ENCODE results near the gene SNX2.

Gene SNX2

GRCh38 chr5:122772446-122772845, 2.4 kb upstream of the SNX2 start:
- in situ Hi-C loops (cut with MboI; ENCODE audit: low sequenced_read_pairs) = no loop called here

GRCh38 chr5:122773619-122774018, 1.3 kb upstream of the SNX2 start:
- in situ Hi-C loops (cut with MboI; ENCODE audit: low sequenced_read_pairs) = no loop called here

- in situ Hi-C loops (cut with MboI; ENCODE audit: low sequenced_read_pairs) = no loop called here
These were observed 390 bp upstream of the SNX2 start for GRCh38 chr5:122774519-122774860.

GRCh38 chr5:122775550-122776542, 966 bp downstream of the SNX2 start:
- in situ Hi-C loops (cut with MboI; ENCODE audit: low sequenced_read_pairs) = no loop called here

GRCh38 chr5:122778157-122778556, 3.3 kb downstream of the SNX2 start:
- in situ Hi-C loops (cut with MboI; ENCODE audit: low sequenced_read_pairs) = no loop called here

- in situ Hi-C loops (cut with MboI; ENCODE audit: low sequenced_read_pairs) = no loop called here
These were observed 4.6 kb downstream of the SNX2 start for GRCh38 chr5:122779451-122779850.

GRCh38 chr5:122780296-122780695, 5.4 kb downstream of the SNX2 start:
- in situ Hi-C loops (cut with MboI; ENCODE audit: low sequenced_read_pairs) = no loop called here

- in situ Hi-C loops (cut with MboI; ENCODE audit: low sequenced_read_pairs) = no loop called here
These were observed 6.6 kb downstream of the SNX2 start for GRCh38 chr5:122781465-122781864.

GRCh38 chr5:122785294-122785693, 10.4 kb downstream of the SNX2 start:
- in situ Hi-C loops (cut with MboI; ENCODE audit: low sequenced_read_pairs) = no loop called here

- in situ Hi-C loops (cut with MboI; ENCODE audit: low sequenced_read_pairs) = no loop called here
These were observed 13.5 kb downstream of the SNX2 start for GRCh38 chr5:122788371-122788770.

- in situ Hi-C loops (cut with MboI; ENCODE audit: low sequenced_read_pairs) = no loop called here
These were observed 14.1 kb downstream of the SNX2 start for GRCh38 chr5:122788996-122789395.

GRCh38 chr5:122789461-122790171, 14.7 kb downstream of the SNX2 start:
- in situ Hi-C loops (cut with MboI; ENCODE audit: low sequenced_read_pairs) = no loop called here

- in situ Hi-C loops (cut with MboI; ENCODE audit: low sequenced_read_pairs) = no loop called here
These were observed 15.6 kb downstream of the SNX2 start for GRCh38 chr5:122790354-122791103.

GRCh38 chr5:122805481-122805880, 30.6 kb downstream of the SNX2 start:
- in situ Hi-C loops (cut with MboI; ENCODE audit: low sequenced_read_pairs) = no loop called here

GRCh38 chr5:122810405-122810804, 35.5 kb downstream of the SNX2 start:
- in situ Hi-C loops (cut with MboI; ENCODE audit: low sequenced_read_pairs) = no loop called here

GRCh38 chr5:122815218-122815767, 40.4 kb downstream of the SNX2 start:
- in situ Hi-C loops (cut with MboI; ENCODE audit: low sequenced_read_pairs) = no loop called here

- in situ Hi-C loops (cut with MboI; ENCODE audit: low sequenced_read_pairs) = no loop called here
These were observed 41.9 kb downstream of the SNX2 start for GRCh38 chr5:122816756-122817155.

GRCh38 chr5:122831984-122832383, 57.1 kb downstream of the SNX2 start:
- in situ Hi-C loops (cut with MboI; ENCODE audit: low sequenced_read_pairs) = no loop called here

- in situ Hi-C loops (cut with MboI; ENCODE audit: low sequenced_read_pairs) = no loop called here
These were observed 60.8 kb downstream of the SNX2 start for GRCh38 chr5:122835681-122836080.

GRCh38 chr5:122836947-122837346, 62.1 kb downstream of the SNX2 start:
- in situ Hi-C loops (cut with MboI; ENCODE audit: low sequenced_read_pairs) = no loop called here

- in situ Hi-C loops (cut with MboI; ENCODE audit: low sequenced_read_pairs) = no loop called here
These were observed 64.9 kb downstream of the SNX2 start for GRCh38 chr5:122839731-122840130.

Measured in HL-60/S4 treated with retinoic acid at 250 ng/mL for 4 days and 3 days (cell line).